Mucosa of stomach (tissue), 1 donor: ENCODE data around the gene DEDD2.

Source experiments
- H3K27me3 ChIP-seq: one replicate; pipeline ENCODE4 v1.7.0; 2013; ENCODE audit warnings: mild to moderate bottlenecking, low read length; ENCODE audit not compliant: control insufficient read depth, insufficient read depth
- H3K36me3 ChIP-seq: one replicate; pipeline ENCODE4 v1.7.0; 2013; ENCODE audit warnings: low read length; ENCODE audit not compliant: control insufficient read depth, insufficient read depth
- H3K4me1 ChIP-seq: one replicate; pipeline ENCODE4 v1.7.0; 2013; ENCODE audit warnings: mild to moderate bottlenecking, low read length; ENCODE audit not compliant: control insufficient read depth, insufficient read depth
- H3K4me3 ChIP-seq: one replicate; pipeline ENCODE4 v1.7.0; 2013; ENCODE audit warnings: low read length
- H3K9ac ChIP-seq: one replicate; pipeline ENCODE4 v1.7.0; 2013; ENCODE audit warnings: mild to moderate bottlenecking, low read length, moderate library complexity
- H3K9me3 ChIP-seq: one replicate; pipeline ENCODE4 v1.7.0; 2013; ENCODE audit warnings: mild to moderate bottlenecking, low read length, moderate library complexity; ENCODE audit not compliant: control insufficient read depth
- donor health status: Pancreatic carcinoma.

DEDD2 gene

GRCh38 chr19:42246143-42246921, 28.9 kb upstream of the DEDD2 start:
- Histone ChIP-seq H3K4me3 (no peak overlapping the region), H3K4me1 (peaks cover 19% of the 10 kb centered on the region), H3K9me3 (no peaks in the 10 kb centered on the region), H3K9ac (no peak overlapping the region), H3K27me3 (no peaks in the 10 kb centered on the region), H3K36me3 (no peaks in the 10 kb centered on the region)

- peaks cover 9% of the 10 kb centered on the region for H3K4me1 ChIP-seq
Observed at GRCh38 chr19:42245231-42245630, 27.8 kb upstream of the DEDD2 start.

GRCh38 chr19:42244347-42245220, 27.1 kb upstream of the DEDD2 start:
- Histone ChIP-seq H3K27me3 (no peaks in the 10 kb centered on the region), H3K4me1 (peaks cover 7% of the 10 kb centered on the region), H3K9ac (peak overlapping the region; percentile 71), H3K9me3 (no peaks in the 10 kb centered on the region), H3K36me3 (no peaks in the 10 kb centered on the region), H3K4me3 (peak overlapping the region; percentile 67)

More at GRCh38 chr19:42245231-42245630, 27.8 kb upstream of the DEDD2 start:
- Histone ChIP-seq H3K36me3 (no peaks in the 10 kb centered on the region), H3K4me3 (peak overlapping the region; percentile 67), H3K9me3 (no peaks in the 10 kb centered on the region), H3K9ac (peak overlapping the region; percentile 36), H3K27me3 (no peaks in the 10 kb centered on the region)

- peak within 1 kb of the TSS; percentile 67 for H3K4me3 ChIP-seq
- H3K36me3 ChIP-seq = no peaks in the 10 kb centered on the region
- H3K9me3 ChIP-seq = no peaks in the 10 kb centered on the region
- peak within 1 kb of the TSS; percentile 84 for H3K9ac ChIP-seq
- H3K4me1 ChIP-seq = peaks cover 7% of the 10 kb centered on the region
- no peaks in the 10 kb centered on the region for H3K27me3 ChIP-seq
Observed at GRCh38 chr19:42242512-42243409, 25.3 kb upstream of the DEDD2 start, which contains the start of gene GSK3A. Gene GSK3A (minus strand): TSS chr19:42242602. CDS start chr19:42242465, 137 bp downstream.

- peaks cover 7% of the 10 kb centered on the region for H3K4me1 ChIP-seq
- peak overlapping the region; percentile 84 for H3K9ac ChIP-seq
Observed at GRCh38 chr19:42242069-42242511, 24.6 kb upstream of the DEDD2 start.

GRCh38 chr19:42241279-42241678, 23.8 kb upstream of the DEDD2 start:
- Histone ChIP-seq H3K4me3 (peak overlapping the region; percentile 54), H3K27me3 (no peaks in the 10 kb centered on the region), H3K4me1 (peaks cover 7% of the 10 kb centered on the region), H3K9me3 (no peaks in the 10 kb centered on the region), H3K36me3 (no peaks in the 10 kb centered on the region), H3K9ac (peak overlapping the region; percentile 84)

More at GRCh38 chr19:42242069-42242511, 24.6 kb upstream of the DEDD2 start:
- H3K36me3 ChIP-seq = no peaks in the 10 kb centered on the region
- no peaks in the 10 kb centered on the region for H3K27me3 ChIP-seq
- peak overlapping the region; percentile 54 for H3K4me3 ChIP-seq
- no peaks in the 10 kb centered on the region for H3K9me3 ChIP-seq

GRCh38 chr19:42239544-42240220, 22.2 kb upstream of the DEDD2 start:
- H3K4me3 ChIP-seq = no peak overlapping the region
- no peaks in the 10 kb centered on the region for H3K9me3 ChIP-seq
- H3K27me3 ChIP-seq = no peaks in the 10 kb centered on the region
- H3K4me1 ChIP-seq = no peaks in the 10 kb centered on the region
- peaks cover 7% of the 10 kb centered on the region for H3K36me3 ChIP-seq
- H3K9ac ChIP-seq = no peak overlapping the region

GRCh38 chr19:42235181-42235580, 17.7 kb upstream of the DEDD2 start:
- Histone ChIP-seq H3K4me1 (no peaks in the 10 kb centered on the region), H3K4me3 (no peak overlapping the region), H3K9me3 (no peaks in the 10 kb centered on the region), H3K27me3 (no peaks in the 10 kb centered on the region), H3K36me3 (peaks cover 15% of the 10 kb centered on the region), H3K9ac (no peak overlapping the region)

GRCh38 chr19:42234364-42234763, 16.9 kb upstream of the DEDD2 start:
- H3K4me1 ChIP-seq = no peaks in the 10 kb centered on the region
- H3K36me3 ChIP-seq = peaks cover 23% of the 10 kb centered on the region
- H3K4me3 ChIP-seq = no peak overlapping the region
- H3K9me3 ChIP-seq = no peaks in the 10 kb centered on the region
- H3K27me3 ChIP-seq = no peaks in the 10 kb centered on the region
- H3K9ac ChIP-seq = no peak overlapping the region

- no peak overlapping the region for H3K4me3 ChIP-seq
- H3K9me3 ChIP-seq = no peaks in the 10 kb centered on the region
- no peak overlapping the region for H3K9ac ChIP-seq
- no peaks in the 10 kb centered on the region for H3K27me3 ChIP-seq
- H3K4me1 ChIP-seq = no peaks in the 10 kb centered on the region
- peaks cover 23% of the 10 kb centered on the region for H3K36me3 ChIP-seq
Observed at GRCh38 chr19:42233678-42234292, 16.3 kb upstream of the DEDD2 start.

- no peaks in the 10 kb centered on the region for H3K4me1 ChIP-seq
- no peaks in the 10 kb centered on the region for H3K27me3 ChIP-seq
- H3K9me3 ChIP-seq = no peaks in the 10 kb centered on the region
- H3K4me3 ChIP-seq = no peak overlapping the region
- H3K36me3 ChIP-seq = peaks cover 23% of the 10 kb centered on the region
- no peak overlapping the region for H3K9ac ChIP-seq
Observed at GRCh38 chr19:42233106-42233505, 15.6 kb upstream of the DEDD2 start.
